Heart left ventricle (tissue), 16 donors: ENCODE data around the gene PLAAT4. TPM values are rescaled to one million over a fixed set of nuclear protein-coding genes. Genes with fewer than 3 reads are reported as not detected.

Experiments
- ATAC-seq, 4 donors: fragments of 200-7000 bp; cut with Tn5 transposase; one replicate each; pipeline ENCODE4 v1.9.1; 2020 to 2022; ENCODE audit warnings: moderate library complexity in 4 of 4, mild to moderate bottlenecking in 3 of 4, moderate number of reproducible peaks in 1 of 4
- DNase-seq, 5 donors: peaks; one replicate each; pipeline ENCODE4 v3.0.0-alpha.2; 2020
- H3K27ac ChIP-seq, 12 donors: fragments of 200-600 bp; sonication (generic) in 4 of 12; one replicate each; pipeline versions ENCODE4 v1.5.0 to v1.8.0; 2016 to 2022; ENCODE audit warnings: mild to moderate bottlenecking in 2 of 12
- H3K27me3 ChIP-seq, 9 donors: fragments of 200-600 bp; sonication (generic) in 2 of 9; one replicate each; pipeline versions ENCODE4 v1.5.1 to v1.8.0; 2016 to 2022; ENCODE audit warnings: mild to moderate bottlenecking in 3 of 9
- H3K36me3 ChIP-seq, 9 donors: fragments of 200-600 bp; sonication (generic) in 2 of 9; one replicate each; pipeline versions ENCODE4 v1.5.0 to v1.8.0; 2018 to 2022; ENCODE audit warnings: mild to moderate bottlenecking in 2 of 9
- H3K4me1 ChIP-seq, 12 donors: fragments of 200-600 bp; sonication (generic) in 4 of 12; one replicate each; pipeline versions ENCODE4 v1.5.0 to v1.8.0; 2016 to 2022; ENCODE audit warnings: mild to moderate bottlenecking in 3 of 12
- H3K4me3 ChIP-seq, 12 donors: fragments of 200-600 bp; sonication (generic) in 4 of 12; one replicate each; pipeline versions ENCODE4 v1.5.0 to v1.8.0; 2017 to 2022; ENCODE audit warnings: mild to moderate bottlenecking in 9 of 12, moderate library complexity in 4 of 12
- H3K9me3 ChIP-seq, 12 donors: fragments of 200-600 bp; sonication (generic) in 4 of 12; one replicate each; pipeline versions ENCODE4 v1.5.0 to v1.8.0; 2016 to 2022; ENCODE audit warnings: mild to moderate bottlenecking in 1 of 12
- CTCF ChIP-seq, 12 donors: fragments of 200-600 bp; sonication (generic) in 4 of 12; IDR thresholded peaks; one replicate each; pipeline versions ENCODE4 v1.5.0 to v1.8.0; 2018 to 2022; ENCODE audit warnings: antibody characterized with exemption in 12 of 12, mild to moderate bottlenecking in 5 of 12
- POLR2A ChIP-seq, 2 donors: fragments of 450-650 bp; IDR thresholded peaks; one replicate each; pipeline ENCODE4 v1.6.1; 2017; ENCODE audit warnings: antibody characterized with exemption in 2 of 2, mild to moderate bottlenecking in 2 of 2, moderate library complexity in 2 of 2
- WGBS, 4 donors: extraction: QIAGEN DNeasy Blood & Tissue Kit in 2 of 4; methylation state at CpG; one replicate each; pipeline versions ENCODE4 v1.1.5 to v1.1.7; 2013 to 2018; 5-methylcytosine and 5-hydroxymethylcytosine counted together
- intact Hi-C, 10 donors: fragments of 100-400 bp; cut with DNase I; formaldehyde crosslinking; loops; one replicate each; pipeline versions ENCODE4 v1.11.1 to v1.14.2; 2022
- polyA plus RNA-seq, 2 donors: library from polyadenylated mRNA; stranded (reverse); fragments of 200-250 nt; gene quantifications; one replicate each; pipeline ENCODE4 v1.2.3, GENCODE V29; 2013
- total RNA-seq, 9 donors: library from RNA; depleted of rRNA in 2 of 9; stranded (reverse); fragments of >200 nt in 2 of 9; fragmentation: NEBNext Ultra II Directional in 3 of 9; extraction: Animal tissue kit (Norgen Biotek cat#: 25700) in 3 of 9; gene quantifications; one replicate each; pipeline versions ENCODE4 v1.1.0 to v1.2.4, GENCODE V29; 2016 to 2023
- donor health status: ischemic (EF 13 %, LVEDD 7.1; RV severe dilation, severe dysfunction).
- donor health status: healthy with polysubstance abuse.
- donor health status: DM: no; HTN: yes; CAD: no.
- donor health status: DM: no; HTN: no; CAD: no.
- donor health status: ischemic (EF 25% LVEDD 6.9; RV normal size, moderate dysfunction).
- donor health status: ischemic (EF 25% LVEDD 5.7; RV mildly dilated, moderate dysfunction).
- donor health status: healthy.
- donor health status: DM: yes; HTN: yes; CAD: no.
- donor health status: ischemic (EF 35%, LVEDD 5.7; RV mildly dilated, moderate dysfunction).
- donor health status: nonischemic (EF 11% LVEDD 7.7; RV severe dilation, severe dysfunction).
- donor health status: DM: yes; HTN: yes; CAD: no.
- donor health status: PGD.
- donor health status: ischemic (EF 29% LVEDD 5.4; RV normal size, mild dysfunction).
- donor health status: nonischemic (EF 23%, LVEDD 6.1; RV moderate dilation, normal function).

Gene PLAAT4
- total and polyA plus RNA-seq, 11 donors, result 4.6 to 484 (median 8.0) TPM

- Histone ChIP-seq H3K27me3 (no peaks in the 10 kb centered on the region), H3K4me1 (peaks cover 0 to 47% (median 11%) of the 10 kb centered on the region in 12 donors), H3K36me3 (no peaks in the 10 kb centered on the region), H3K9me3 (no peaks in the 10 kb centered on the region), H3K27ac (no peak overlapping the region), H3K4me3 (no peak overlapping the region)
- DNase-seq (no peak), ATAC-seq (no peak)
- 91 to 92% (median 91%) methylated on average over 12 of the region's 12 CpGs for WGBS, 4 donors
- TF ChIP-seq CTCF (IDR thresholded peaks at IDR 0.05) (no peak), POLR2A (IDR thresholded peaks at IDR 0.05) (no peak)
- intact Hi-C loops, result loop anchor here in 1 of 10 donors (10.0 kb wide), 1 partner anchor 64 kb away; no protein-coding TSS in a partner anchor
These were observed 27.9 kb upstream of the PLAAT4 start for GRCh38 chr11:63508745-63509144.

- DNase-seq (peak in 4 of 5 donors; percentile 28 to 61 (median 38)), ATAC-seq (peak; percentile 65 to 81 (median 78))
- Histone ChIP-seq H3K27me3 (no peaks in the 10 kb centered on the region), H3K9me3 (no peaks in the 10 kb centered on the region), H3K27ac (peak overlapping the region in 2 of 12 donors; percentile 10 to 50), H3K4me1 (peaks cover 0 to 30% (median 7%) of the 10 kb centered on the region in 12 donors), H3K36me3 (no peaks in the 10 kb centered on the region), H3K4me3 (no peak overlapping the region)
- intact Hi-C loops, result no loop called here
- WGBS, 4 donors, result 67 to 78% (median 73%) methylated on average over 6 to 7 of the region's 7 CpGs
- TF ChIP-seq POLR2A (IDR thresholded peaks at IDR 0.05), result no peak
- peak in 1 of 12 donors; percentile 8 for TF ChIP-seq CTCF (IDR thresholded peaks at IDR 0.05)
These were observed 26.1 kb upstream of the PLAAT4 start for GRCh38 chr11:63510360-63511047.

- no peak for DNase-seq
- intact Hi-C loops, result no loop called here
- Histone ChIP-seq H3K9me3 (no peaks in the 10 kb centered on the region), H3K27ac (no peak overlapping the region), H3K27me3 (no peaks in the 10 kb centered on the region), H3K4me3 (no peak overlapping the region), H3K4me1 (peaks cover 0 to 23% (median 7%) of the 10 kb centered on the region in 12 donors), H3K36me3 (no peaks in the 10 kb centered on the region)
- TF ChIP-seq CTCF (IDR thresholded peaks at IDR 0.05) (no peak), POLR2A (IDR thresholded peaks at IDR 0.05) (no peak)
- no peak for ATAC-seq
- 86 to 93% (median 89%) methylated on average over 10 to 11 of the region's 11 CpGs for WGBS, 4 donors
These were observed 25.4 kb upstream of the PLAAT4 start for GRCh38 chr11:63511048-63511748.

GRCh38 chr11:63512816-63513215 lies 23.8 kb upstream of the PLAAT4 start:
- H3K4me1 ChIP-seq, result peaks cover 0 to 11% (median 7%) of the 10 kb centered on the region in 12 donors
- ATAC-seq (peak in 1 of 4 donors; percentile 8), DNase-seq (no peak)
- H3K9me3 ChIP-seq, result no peaks in the 10 kb centered on the region
- H3K27ac ChIP-seq, result no peak overlapping the region
- no peaks in the 10 kb centered on the region for H3K36me3 ChIP-seq
- TF ChIP-seq CTCF (IDR thresholded peaks at IDR 0.05), result no peak
- no peak for TF ChIP-seq POLR2A (IDR thresholded peaks at IDR 0.05)
- WGBS, 4 donors, result 78 to 92% (median 86%) methylated on average over 7 of the region's 7 CpGs
- H3K4me3 ChIP-seq, result no peak overlapping the region
- intact Hi-C loops, result no loop called here
- H3K27me3 ChIP-seq, result no peaks in the 10 kb centered on the region
